T-helper 22 cell (primary cell): ENCODE measurements around the gene REXO4.

Experiments
- DNase-seq: peaks from one replicate; pipeline ENCODE4 v3.0.0-alpha.2; 2020; ENCODE audit warnings: low read depth

Gene REXO4

GRCh38 chr9:133449760-133450159 lies 31.9 kb upstream of the REXO4 start:
- no peak for DNase-seq

GRCh38 chr9:133448487-133448972 lies 30.7 kb upstream of the REXO4 start:
- no peak for DNase-seq

- no peak for DNase-seq
Observed at GRCh38 chr9:133445293-133445969, 27.6 kb upstream of the REXO4 start.

GRCh38 chr9:133443982-133444381 lies 26.2 kb upstream of the REXO4 start:
- DNase-seq = no peak

- no peak for DNase-seq
Observed at GRCh38 chr9:133443248-133443647, 25.4 kb upstream of the REXO4 start.

GRCh38 chr9:133441571-133441970 lies 23.8 kb upstream of the REXO4 start:
- DNase-seq = no peak

- no peak for DNase-seq
Observed at GRCh38 chr9:133440874-133441273, 23.1 kb upstream of the REXO4 start.

GRCh38 chr9:133439337-133439736 lies 21.5 kb upstream of the REXO4 start:
- no peak for DNase-seq

- DNase-seq = no peak
Observed at GRCh38 chr9:133437753-133438531, 20.1 kb upstream of the REXO4 start.

GRCh38 chr9:133436681-133437080 lies 18.9 kb upstream of the REXO4 start:
- no peak for DNase-seq

GRCh38 chr9:133433351-133433843 lies 15.6 kb upstream of the REXO4 start:
- no peak for DNase-seq

GRCh38 chr9:133430244-133430643 lies 12.4 kb upstream of the REXO4 start:
- no peak for DNase-seq

- no peak for DNase-seq
Observed at GRCh38 chr9:133429641-133430161, 11.9 kb upstream of the REXO4 start.

GRCh38 chr9:133429214-133429613 lies 11.4 kb upstream of the REXO4 start:
- no peak for DNase-seq

- no peak for DNase-seq
Observed at GRCh38 chr9:133428617-133429101, 10.8 kb upstream of the REXO4 start.

- DNase-seq = no peak
Observed at GRCh38 chr9:133427658-133428348, 10.0 kb upstream of the REXO4 start.

- no peak for DNase-seq
Observed at GRCh38 chr9:133426011-133426410, 8.2 kb upstream of the REXO4 start.

GRCh38 chr9:133425049-133425632 lies 7.3 kb upstream of the REXO4 start:
- no peak for DNase-seq

GRCh38 chr9:133424187-133424586 lies 6.4 kb upstream of the REXO4 start:
- DNase-seq = no peak

GRCh38 chr9:133423216-133423615 lies 5.4 kb upstream of the REXO4 start:
- no peak for DNase-seq

GRCh38 chr9:133421615-133422542 lies 4.1 kb upstream of the REXO4 start, which contains the start of gene ADAMTS13:
Gene ADAMTS13, plus strand, starts transcription at chr9:133422367. Its CDS starts 77 bp downstream, at chr9:133422444.
- no peak for DNase-seq
